GM19239 (cell line): ENCODE measurements around the gene MATR3.
"Not testable (repeated sequence)": the region's sequence is repeated elsewhere in the genome, so short reads cannot be mapped to it uniquely, and the experiment has no call there.

ENCODE experiments used
- DNase-seq: peaks from one replicate; pipeline ENCODE4 v3.0.0; 2011; ENCODE audit warnings: low spot score; ENCODE audit not compliant: insufficient read length
- FAIRE-seq: peaks from 2 replicates; lab custom pipeline; 2011; peaks lifted over from hg19 to GRCh38; lab: Jason Lieb, UNC

Gene MATR3

GRCh38 chr5:139344177-139344576 lies 50.6 kb downstream of the MATR3 start:
- no peak for DNase-seq
- no peak for FAIRE-seq

GRCh38 chr5:139345442-139345841 lies 51.9 kb downstream of the MATR3 start:
- not testable (repeated sequence) for DNase-seq, FAIRE-seq

- FAIRE-seq, result not testable (repeated sequence)
These were observed 54.3 kb downstream of the MATR3 start for GRCh38 chr5:139347863-139348262.

GRCh38 chr5:139354186-139354585 lies 60.6 kb downstream of the MATR3 start:
- DNase-seq (no peak), FAIRE-seq (no peak)

More at GRCh38 chr5:139347863-139348262, 54.3 kb downstream of the MATR3 start:
- DNase-seq, result not testable (repeated sequence)

GRCh38 chr5:139355900-139356299 lies 62.4 kb downstream of the MATR3 start:
- DNase-seq, FAIRE-seq: not testable (repeated sequence)

- DNase-seq, result no peak
- no peak for FAIRE-seq
These were observed 64.5 kb downstream of the MATR3 start for GRCh38 chr5:139358064-139358463.

- DNase-seq (no peak), FAIRE-seq (no peak)
These were observed 66.8 kb downstream of the MATR3 start for GRCh38 chr5:139360384-139360783.

- DNase-seq (no peak), FAIRE-seq (no peak)
These were observed 68.4 kb downstream of the MATR3 start for GRCh38 chr5:139361835-139362429.

- no peak for FAIRE-seq
These were observed 70.4 kb downstream of the MATR3 start for GRCh38 chr5:139363937-139364336.

GRCh38 chr5:139364466-139364865 lies 70.9 kb downstream of the MATR3 start:
- no peak for FAIRE-seq

More at GRCh38 chr5:139363937-139364336, 70.4 kb downstream of the MATR3 start:
- no peak for DNase-seq

GRCh38 chr5:139368613-139369012 lies 75.1 kb downstream of the MATR3 start:
- DNase-seq (no peak), FAIRE-seq (no peak)

More at GRCh38 chr5:139364466-139364865, 70.9 kb downstream of the MATR3 start:
- DNase-seq, result no peak

GRCh38 chr5:139369181-139369580 lies 75.6 kb downstream of the MATR3 start:
- DNase-seq (no peak), FAIRE-seq (no peak)

- no peak for FAIRE-seq
These were observed 78.2 kb downstream of the MATR3 start for GRCh38 chr5:139371482-139372435.

GRCh38 chr5:139374909-139375308 lies 81.4 kb downstream of the MATR3 start:
- DNase-seq (no peak), FAIRE-seq (no peak)

More at GRCh38 chr5:139371482-139372435, 78.2 kb downstream of the MATR3 start:
- no peak for DNase-seq

GRCh38 chr5:139376364-139376763 lies 82.8 kb downstream of the MATR3 start:
- DNase-seq (no peak), FAIRE-seq (no peak)

GRCh38 chr5:139377226-139377625 lies 83.7 kb downstream of the MATR3 start:
- no peak for FAIRE-seq

GRCh38 chr5:139378101-139378825 lies 84.7 kb downstream of the MATR3 start:
- no peak for DNase-seq
- no peak for FAIRE-seq

More at GRCh38 chr5:139377226-139377625, 83.7 kb downstream of the MATR3 start:
- DNase-seq, result no peak

GRCh38 chr5:139378941-139379361 lies 85.4 kb downstream of the MATR3 start:
- DNase-seq (no peak), FAIRE-seq (no peak)

GRCh38 chr5:139379626-139380449 lies 86.3 kb downstream of the MATR3 start:
- no peak for DNase-seq
- FAIRE-seq, result no peak
